GM19455 (cell line): ENCODE results near the gene ZNF70.

Experiments used
- ATAC-seq: cut with Tn5 transposase; IDR thresholded peaks from one replicate; pipeline ENCODE4 v1.9.1; 2021; ENCODE audit not compliant: unreplicated experiment

ZNF70 gene

GRCh38 chr22:23750714-23751440 lies at the start of gene ZNF70:
Gene ZNF70, minus strand, starts transcription at chr22:23751112. Its CDS starts 5,972 bp downstream, at chr22:23745140.
- ATAC-seq = peak; percentile 69

GRCh38 chr22:23796461-23796860 lies 45.5 kb upstream of the ZNF70 start:
- ATAC-seq = no peak

GRCh38 chr22:23793326-23793725 lies 42.4 kb upstream of the ZNF70 start:
- ATAC-seq = no peak

DNA sequence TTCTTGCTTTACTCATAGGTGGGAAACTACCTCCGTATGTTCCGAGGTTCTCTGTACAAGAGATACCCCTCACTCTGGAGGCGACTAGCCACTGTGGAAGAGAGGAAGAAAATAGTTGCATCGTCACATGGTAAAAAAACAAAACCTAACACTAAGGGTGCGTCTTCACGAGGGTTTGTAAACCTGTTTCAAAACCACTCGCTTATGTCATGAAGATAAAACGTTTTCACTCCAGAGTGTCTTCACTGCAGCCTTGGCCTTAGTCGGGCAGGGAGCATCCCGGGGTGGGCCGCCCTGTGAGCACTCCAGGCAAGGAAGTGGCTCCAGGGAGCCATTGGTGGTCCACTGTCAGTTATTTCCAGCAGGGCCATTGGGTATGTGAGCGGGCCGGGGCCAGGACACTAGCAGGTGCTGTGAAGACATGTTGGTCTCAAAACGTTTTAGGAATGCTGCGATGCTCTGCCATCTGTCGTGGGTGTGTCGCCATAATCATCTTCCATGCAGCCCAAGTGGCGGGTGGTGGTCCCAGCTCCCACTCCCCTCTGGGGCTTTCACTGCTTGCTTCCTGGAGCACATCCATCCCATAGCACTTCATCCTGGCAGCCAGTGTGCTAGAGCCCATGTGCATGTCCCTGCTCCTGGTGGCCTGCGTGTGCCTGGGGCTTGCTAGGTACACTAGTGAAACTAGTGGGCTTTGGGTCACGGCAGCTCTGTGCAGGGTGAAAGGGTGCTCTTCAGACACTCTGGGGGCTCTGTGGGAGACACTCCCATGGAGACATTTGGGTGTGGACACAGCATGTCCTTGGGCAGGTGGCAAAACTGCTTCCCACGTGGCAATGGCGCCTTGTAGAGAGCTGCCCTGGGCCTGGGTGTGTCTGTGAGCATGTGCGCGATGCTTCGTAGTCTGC lies 41.1 kb upstream of the ZNF70 start:
- no peak for ATAC-seq

DNA sequence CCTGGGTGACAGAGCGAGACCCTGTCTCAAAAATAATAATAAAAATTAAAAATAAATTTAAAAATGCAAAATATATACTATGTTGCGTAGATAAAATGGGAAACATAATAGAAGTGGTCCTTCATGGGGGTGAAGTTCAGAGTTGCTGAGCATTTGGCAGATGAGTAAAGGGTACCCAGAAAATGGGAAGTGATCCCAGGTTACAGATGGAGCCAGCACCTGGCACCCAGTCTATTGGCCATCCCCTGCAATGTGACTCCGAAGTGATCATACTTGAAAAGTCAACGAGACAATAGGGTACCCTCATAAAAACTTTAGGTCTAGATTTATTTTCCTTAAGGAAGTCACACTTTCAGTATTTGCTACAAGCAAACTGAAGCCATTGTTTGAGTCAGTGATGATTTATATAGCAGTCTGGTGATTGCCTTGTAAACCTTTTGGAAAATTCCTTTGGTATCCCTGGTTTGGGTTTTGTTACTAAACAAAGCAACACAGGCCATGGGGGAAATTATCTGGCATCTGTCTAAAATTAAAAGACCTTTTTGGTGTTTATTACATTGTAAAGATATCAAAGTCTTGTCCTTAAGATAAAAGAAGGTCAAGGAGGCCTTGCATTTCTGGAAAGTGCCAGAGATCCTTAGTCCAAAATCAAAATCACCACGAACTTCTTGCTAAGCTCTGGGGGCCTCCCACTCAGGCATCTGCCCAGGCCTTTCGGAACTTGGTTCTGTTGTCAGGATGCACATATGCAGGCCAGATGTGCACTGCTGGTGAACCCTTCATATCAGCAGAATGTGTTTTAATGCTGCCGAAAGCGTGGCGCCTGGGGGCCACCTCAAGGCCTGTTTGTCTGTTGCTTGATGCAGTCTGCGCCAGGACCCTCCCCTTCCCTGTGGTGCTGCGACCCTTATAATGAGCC lies 40.2 kb upstream of the ZNF70 start:
- no peak for ATAC-seq

DNA sequence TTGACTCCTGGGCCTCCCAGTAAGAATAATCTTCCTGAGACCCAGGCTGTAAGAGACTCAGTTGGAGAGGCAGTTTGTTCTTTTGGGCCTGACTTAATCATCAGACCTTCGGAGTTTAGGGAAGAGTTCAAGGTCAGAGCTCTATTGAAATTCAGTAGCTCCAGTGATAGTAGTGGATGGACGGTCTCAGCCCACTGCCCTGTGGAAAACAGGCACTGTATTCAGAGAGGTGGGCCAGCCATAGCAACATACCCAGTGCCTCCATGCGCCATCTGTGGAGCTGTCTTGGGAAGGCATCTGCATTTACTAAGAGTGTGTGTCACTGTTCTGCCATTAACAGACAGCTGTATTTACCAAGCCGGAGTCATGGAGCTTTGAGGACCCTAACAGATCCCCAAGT lies 38.7 kb upstream of the ZNF70 start:
- no peak for ATAC-seq

DNA sequence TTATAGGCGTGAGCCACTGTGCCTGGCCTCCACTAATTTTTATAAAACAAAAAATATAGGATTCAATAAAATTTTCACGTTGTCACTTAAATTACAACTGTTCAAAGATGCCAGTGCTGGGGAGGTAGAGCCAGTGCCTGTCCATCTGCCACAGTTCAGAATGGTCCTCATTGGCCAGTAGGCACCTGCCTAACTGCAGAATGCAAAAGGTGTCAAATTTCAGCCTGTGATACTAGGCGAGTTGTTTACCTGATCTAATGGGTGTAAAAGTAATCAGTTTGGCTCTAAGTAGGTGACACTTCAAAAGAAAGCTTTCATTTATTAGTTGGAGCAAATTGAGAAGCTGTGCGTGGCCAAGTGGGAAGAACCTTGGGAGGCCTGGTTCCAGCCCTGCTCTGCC lies 38.2 kb upstream of the ZNF70 start:
- no peak for ATAC-seq

DNA sequence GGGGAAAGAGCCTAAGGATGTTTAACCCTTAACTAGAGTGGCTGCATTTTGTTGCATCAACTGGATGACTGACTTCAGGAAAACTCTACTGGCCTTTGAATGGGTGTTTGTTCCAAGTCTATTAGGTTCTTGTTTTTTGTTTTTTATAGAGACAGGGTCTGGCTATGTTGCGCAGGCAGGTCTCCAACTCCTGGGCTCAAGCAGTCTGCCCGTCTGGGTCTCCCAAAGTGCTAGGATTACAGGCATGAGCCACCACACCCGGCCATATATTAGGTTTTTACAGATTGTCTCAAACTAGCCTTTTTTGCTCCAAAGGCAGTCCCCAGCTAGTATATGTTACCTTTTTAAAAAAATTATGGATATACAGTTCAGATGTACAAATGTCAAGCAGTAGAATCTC lies 37.0 kb upstream of the ZNF70 start:
- ATAC-seq = no peak

GRCh38 chr22:23787600-23787896 lies 36.6 kb upstream of the ZNF70 start:
- no peak for ATAC-seq

GRCh38 chr22:23786752-23787599 lies 36.1 kb upstream of the ZNF70 start, which contains the start of gene SMARCB1:
Gene SMARCB1, plus strand, starts transcription at chr22:23786966. Its CDS starts 204 bp downstream, at chr22:23787170.
- ATAC-seq = peak; percentile 59

GRCh38 chr22:23786261-23786710 lies 35.4 kb upstream of the ZNF70 start:
- no peak for ATAC-seq

DNA sequence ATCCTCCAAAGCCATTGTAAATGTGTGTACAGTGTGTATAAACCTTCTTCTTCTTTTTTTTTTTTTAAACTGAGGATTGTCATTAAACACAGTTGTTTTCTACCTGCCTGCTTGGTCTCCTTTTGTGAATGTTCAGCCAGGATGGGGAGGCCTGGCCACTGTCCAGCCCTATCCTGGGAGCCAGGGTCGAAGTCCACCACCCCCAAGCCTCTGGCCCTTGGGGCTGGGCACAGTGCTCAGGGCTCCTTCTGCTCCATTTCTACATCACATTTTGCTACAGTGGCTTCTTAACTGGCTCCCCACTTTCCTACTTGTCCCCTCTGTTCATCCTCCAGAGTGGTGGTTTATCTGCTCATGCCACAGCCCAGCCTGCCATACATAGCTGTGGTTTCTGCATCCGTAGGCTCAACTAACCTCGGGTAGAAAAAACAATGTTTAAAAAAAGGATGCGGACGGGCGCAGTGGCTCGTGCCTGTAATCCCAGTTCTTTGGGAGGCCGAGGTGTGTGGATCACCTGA lies 33.4 kb upstream of the ZNF70 start:
- no peak for ATAC-seq

DNA sequence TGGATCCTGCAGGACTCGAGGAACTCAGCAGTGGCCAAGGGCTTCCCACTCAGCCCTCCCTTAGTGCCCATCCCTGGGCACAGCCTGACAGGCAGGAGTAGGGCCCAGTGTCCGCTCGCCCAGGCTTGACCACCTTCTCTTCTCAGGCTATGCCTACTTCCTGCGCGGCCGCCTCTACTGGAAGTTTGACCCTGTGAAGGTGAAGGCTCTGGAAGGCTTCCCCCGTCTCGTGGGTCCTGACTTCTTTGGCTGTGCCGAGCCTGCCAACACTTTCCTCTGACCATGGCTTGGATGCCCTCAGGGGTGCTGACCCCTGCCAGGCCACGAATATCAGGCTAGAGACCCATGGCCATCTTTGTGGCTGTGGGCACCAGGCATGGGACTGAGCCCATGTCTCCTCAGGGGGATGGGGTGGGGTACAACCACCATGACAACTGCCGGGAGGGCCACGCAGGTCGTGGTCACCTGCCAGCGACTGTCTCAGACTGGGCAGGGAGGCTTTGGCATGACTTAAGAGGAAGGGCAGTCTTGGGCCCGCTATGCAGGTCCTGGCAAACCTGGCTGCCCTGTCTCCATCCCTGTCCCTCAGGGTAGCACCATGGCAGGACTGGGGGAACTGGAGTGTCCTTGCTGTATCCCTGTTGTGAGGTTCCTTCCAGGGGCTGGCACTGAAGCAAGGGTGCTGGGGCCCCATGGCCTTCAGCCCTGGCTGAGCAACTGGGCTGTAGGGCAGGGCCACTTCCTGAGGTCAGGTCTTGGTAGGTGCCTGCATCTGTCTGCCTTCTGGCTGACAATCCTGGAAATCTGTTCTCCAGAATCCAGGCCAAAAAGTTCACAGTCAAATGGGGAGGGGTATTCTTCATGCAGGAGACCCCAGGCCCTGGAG lies 32.6 kb upstream of the ZNF70 start:
- no peak for ATAC-seq

DNA sequence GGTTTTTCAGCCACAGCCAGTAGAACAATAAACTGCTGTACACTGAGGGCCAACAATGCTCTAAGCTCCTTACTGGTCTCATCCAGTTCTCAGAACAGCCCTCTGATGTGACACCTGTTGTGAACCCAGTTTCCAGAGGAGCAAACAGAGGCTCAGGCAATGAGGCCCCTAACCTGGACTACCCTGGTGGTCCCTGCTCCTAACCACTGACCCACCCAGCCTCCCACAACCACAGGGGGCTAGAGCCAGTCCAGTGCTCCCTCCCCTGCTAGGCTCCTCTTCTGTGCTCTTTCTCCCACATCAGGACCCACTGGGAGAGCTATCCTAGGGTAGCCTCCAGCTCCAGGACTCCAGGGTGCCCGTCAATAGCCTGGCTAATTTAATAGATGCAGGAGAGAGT lies 31.8 kb upstream of the ZNF70 start:
- no peak for ATAC-seq

- no peak for ATAC-seq
Measured at GRCh38 chr22:23782252-23782651, 31.3 kb upstream of the ZNF70 start.

DNA sequence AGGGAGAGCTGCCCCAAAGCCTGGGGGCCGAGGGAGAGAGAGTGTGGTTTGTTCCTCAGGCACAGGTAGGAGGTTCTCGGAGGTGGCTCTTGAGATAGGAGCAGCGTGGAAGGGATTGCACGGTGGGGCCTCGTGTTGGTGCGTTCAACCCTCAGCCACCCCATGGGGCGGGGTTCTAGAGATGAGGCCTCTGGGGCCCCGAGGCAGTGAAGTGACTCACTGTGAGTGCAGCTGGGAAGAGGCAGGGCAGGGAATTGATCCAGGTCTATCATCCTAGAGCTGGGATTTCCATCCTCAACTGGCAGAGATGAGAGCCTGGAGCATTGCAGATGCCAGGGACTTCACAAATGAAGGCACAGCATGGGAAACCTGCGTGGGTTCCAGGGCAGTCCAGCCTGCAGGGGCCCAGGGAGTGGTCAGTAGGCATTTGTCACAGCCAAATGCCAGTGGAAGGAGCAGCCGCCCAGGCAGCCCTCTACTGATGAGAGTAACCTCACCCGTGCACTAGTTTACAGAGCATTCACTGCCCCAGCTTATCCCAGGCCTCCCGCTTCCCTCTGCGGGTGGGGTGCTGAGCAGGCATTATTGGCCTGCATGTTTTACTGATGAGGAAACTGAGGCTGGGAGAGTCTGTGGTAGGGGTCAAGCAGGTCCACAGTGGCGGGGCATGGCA lies 30.7 kb upstream of the ZNF70 start:
- ATAC-seq = no peak

- ATAC-seq = no peak
Measured at GRCh38 chr22:23781065-23781464, 30.2 kb upstream of the ZNF70 start.

GRCh38 chr22:23780146-23780748 lies 29.3 kb upstream of the ZNF70 start:
- no peak for ATAC-seq
